Liver (tissue), 3 donors: ENCODE measurements around the gene NLGN1.

Experiments
- EGR1 ChIP-seq, 2 donors: IDR thresholded peaks; 2 replicates each; pipeline ENCODE4 v1.6.1; 2016 to 2018; ENCODE audit warnings: antibody characterized with exemption in 2 of 2, low read depth in 2 of 2
- FOXA1 ChIP-seq: IDR thresholded peaks from 2 replicates; pipeline ENCODE4 v1.6.1; 2016; ENCODE audit warnings: antibody characterized with exemption
- GABPA ChIP-seq, 2 donors: IDR thresholded peaks in 1 of 2; conservative IDR thresholded peaks in 1 of 2; 2 replicates each; pipeline ENCODE4 v1.6.1; 2016; ENCODE audit warnings: antibody characterized with exemption in 2 of 2, mild to moderate bottlenecking in 1 of 2, moderate library complexity in 1 of 2
- HNF4G ChIP-seq: IDR thresholded peaks from 2 replicates; pipeline ENCODE4 v1.6.1; 2016; ENCODE audit warnings: antibody characterized with exemption
- JUND ChIP-seq, 2 donors: IDR thresholded peaks; 2 replicates each; pipeline ENCODE4 v1.6.1; 2016; ENCODE audit warnings: antibody characterized with exemption in 2 of 2
- NR2F2 ChIP-seq: IDR thresholded peaks from 2 replicates; pipeline ENCODE4 v1.6.1; 2016; ENCODE audit warnings: antibody characterized with exemption
- RAD21 ChIP-seq, 2 donors: IDR thresholded peaks; 2 replicates each; pipeline ENCODE4 v1.6.1; 2016; ENCODE audit warnings: antibody characterized with exemption in 2 of 2, mild to moderate bottlenecking in 2 of 2
- SP1 ChIP-seq: IDR thresholded peaks from 2 replicates; pipeline ENCODE4 v1.6.1; 2018; ENCODE audit warnings: antibody characterized with exemption, mild to moderate bottlenecking
- YY1 ChIP-seq: IDR thresholded peaks from 2 replicates; pipeline ENCODE4 v1.6.1; 2016; ENCODE audit warnings: antibody characterized with exemption, mild to moderate bottlenecking
- TF ChIP-seq, protein P1 (sequence below): fragments of 150-350 bp; IDR thresholded peaks from 2 replicates; pipeline ENCODE4 v1.5.1; 2017; ENCODE audit warnings: improper control_type of control experiment, low read depth, low read length; ENCODE audit not compliant: missing input control
- TF ChIP-seq, protein P2 (sequence below): IDR thresholded peaks from 2 replicates; pipeline ENCODE4 v1.6.1; 2016; ENCODE audit warnings: antibody characterized with exemption
- TF ChIP-seq, protein P3 (sequence below): IDR thresholded peaks from 2 replicates; pipeline ENCODE4 v1.6.1; 2016; ENCODE audit warnings: antibody characterized with exemption
- TF ChIP-seq, protein P4 (sequence below): IDR thresholded peaks from 2 replicates; pipeline ENCODE4 v1.6.1; 2016; ENCODE audit warnings: antibody characterized with exemption, mild to moderate bottlenecking
- donor health status: healthy.
- donor health status: healthy.

DNA sequence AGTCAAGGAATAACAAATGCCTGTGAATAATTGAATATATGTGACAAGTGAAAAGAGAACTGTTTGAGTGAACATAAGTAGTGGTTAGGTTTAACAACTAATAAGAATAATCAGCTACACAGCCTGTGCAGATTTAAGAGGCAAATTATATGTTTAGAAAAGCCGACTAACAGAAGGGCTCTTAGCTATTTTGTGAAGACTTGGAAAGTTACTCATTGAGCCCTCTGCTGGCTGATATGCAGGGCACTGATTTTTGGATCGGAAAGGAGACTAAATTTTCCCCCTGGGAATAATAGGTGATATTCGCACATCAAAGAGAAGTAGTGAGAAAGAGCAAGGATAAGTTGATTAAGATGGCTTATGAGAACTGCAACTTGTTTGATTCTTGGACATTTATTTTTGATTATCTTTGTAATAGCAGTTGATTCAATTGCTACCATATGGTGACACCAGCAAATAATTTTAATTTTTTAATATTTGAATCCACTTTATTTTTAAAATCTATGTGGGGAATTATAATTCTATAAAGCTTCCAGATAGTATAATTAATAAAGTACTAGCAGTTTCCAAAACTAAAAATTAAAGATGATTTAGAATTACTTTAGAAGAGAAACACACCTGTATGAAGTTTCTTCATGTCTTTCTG lies 156.2 kb downstream of the NLGN1 start:
- TF ChIP-seq, protein P1, sequence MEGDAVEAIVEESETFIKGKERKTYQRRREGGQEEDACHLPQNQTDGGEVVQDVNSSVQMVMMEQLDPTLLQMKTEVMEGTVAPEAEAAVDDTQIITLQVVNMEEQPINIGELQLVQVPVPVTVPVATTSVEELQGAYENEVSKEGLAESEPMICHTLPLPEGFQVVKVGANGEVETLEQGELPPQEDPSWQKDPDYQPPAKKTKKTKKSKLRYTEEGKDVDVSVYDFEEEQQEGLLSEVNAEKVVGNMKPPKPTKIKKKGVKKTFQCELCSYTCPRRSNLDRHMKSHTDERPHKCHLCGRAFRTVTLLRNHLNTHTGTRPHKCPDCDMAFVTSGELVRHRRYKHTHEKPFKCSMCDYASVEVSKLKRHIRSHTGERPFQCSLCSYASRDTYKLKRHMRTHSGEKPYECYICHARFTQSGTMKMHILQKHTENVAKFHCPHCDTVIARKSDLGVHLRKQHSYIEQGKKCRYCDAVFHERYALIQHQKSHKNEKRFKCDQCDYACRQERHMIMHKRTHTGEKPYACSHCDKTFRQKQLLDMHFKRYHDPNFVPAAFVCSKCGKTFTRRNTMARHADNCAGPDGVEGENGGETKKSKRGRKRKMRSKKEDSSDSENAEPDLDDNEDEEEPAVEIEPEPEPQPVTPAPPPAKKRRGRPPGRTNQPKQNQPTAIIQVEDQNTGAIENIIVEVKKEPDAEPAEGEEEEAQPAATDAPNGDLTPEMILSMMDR: peak; percentile 46
- peak; percentile 59 to 60 for TF ChIP-seq RAD21 (IDR thresholded peaks at IDR 0.05)
- TF ChIP-seq, protein P2, sequence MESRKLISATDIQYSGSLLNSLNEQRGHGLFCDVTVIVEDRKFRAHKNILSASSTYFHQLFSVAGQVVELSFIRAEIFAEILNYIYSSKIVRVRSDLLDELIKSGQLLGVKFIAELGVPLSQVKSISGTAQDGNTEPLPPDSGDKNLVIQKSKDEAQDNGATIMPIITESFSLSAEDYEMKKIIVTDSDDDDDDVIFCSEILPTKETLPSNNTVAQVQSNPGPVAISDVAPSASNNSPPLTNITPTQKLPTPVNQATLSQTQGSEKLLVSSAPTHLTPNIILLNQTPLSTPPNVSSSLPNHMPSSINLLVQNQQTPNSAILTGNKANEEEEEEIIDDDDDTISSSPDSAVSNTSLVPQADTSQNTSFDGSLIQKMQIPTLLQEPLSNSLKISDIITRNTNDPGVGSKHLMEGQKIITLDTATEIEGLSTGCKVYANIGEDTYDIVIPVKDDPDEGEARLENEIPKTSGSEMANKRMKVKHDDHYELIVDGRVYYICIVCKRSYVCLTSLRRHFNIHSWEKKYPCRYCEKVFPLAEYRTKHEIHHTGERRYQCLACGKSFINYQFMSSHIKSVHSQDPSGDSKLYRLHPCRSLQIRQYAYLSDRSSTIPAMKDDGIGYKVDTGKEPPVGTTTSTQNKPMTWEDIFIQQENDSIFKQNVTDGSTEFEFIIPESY: no peak
- no peak for TF ChIP-seq GABPA (IDR thresholded peaks at IDR 0.05 in 1 of 2, conservative IDR thresholded peaks at IDR 0.05 in 1 of 2)
- no peak for TF ChIP-seq SP1
- no peak for TF ChIP-seq YY1
- no peak for TF ChIP-seq EGR1 (IDR thresholded peaks at IDR 0.05; ENCODE audit: low read depth in 2 of 2)
- TF ChIP-seq, protein P3, sequence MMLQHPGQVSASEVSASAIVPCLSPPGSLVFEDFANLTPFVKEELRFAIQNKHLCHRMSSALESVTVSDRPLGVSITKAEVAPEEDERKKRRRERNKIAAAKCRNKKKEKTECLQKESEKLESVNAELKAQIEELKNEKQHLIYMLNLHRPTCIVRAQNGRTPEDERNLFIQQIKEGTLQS: no peak
- TF ChIP-seq FOXA1: no peak
- no peak for TF ChIP-seq NR2F2
- TF ChIP-seq JUND (IDR thresholded peaks at IDR 0.05): no peak
- TF ChIP-seq, protein P4, sequence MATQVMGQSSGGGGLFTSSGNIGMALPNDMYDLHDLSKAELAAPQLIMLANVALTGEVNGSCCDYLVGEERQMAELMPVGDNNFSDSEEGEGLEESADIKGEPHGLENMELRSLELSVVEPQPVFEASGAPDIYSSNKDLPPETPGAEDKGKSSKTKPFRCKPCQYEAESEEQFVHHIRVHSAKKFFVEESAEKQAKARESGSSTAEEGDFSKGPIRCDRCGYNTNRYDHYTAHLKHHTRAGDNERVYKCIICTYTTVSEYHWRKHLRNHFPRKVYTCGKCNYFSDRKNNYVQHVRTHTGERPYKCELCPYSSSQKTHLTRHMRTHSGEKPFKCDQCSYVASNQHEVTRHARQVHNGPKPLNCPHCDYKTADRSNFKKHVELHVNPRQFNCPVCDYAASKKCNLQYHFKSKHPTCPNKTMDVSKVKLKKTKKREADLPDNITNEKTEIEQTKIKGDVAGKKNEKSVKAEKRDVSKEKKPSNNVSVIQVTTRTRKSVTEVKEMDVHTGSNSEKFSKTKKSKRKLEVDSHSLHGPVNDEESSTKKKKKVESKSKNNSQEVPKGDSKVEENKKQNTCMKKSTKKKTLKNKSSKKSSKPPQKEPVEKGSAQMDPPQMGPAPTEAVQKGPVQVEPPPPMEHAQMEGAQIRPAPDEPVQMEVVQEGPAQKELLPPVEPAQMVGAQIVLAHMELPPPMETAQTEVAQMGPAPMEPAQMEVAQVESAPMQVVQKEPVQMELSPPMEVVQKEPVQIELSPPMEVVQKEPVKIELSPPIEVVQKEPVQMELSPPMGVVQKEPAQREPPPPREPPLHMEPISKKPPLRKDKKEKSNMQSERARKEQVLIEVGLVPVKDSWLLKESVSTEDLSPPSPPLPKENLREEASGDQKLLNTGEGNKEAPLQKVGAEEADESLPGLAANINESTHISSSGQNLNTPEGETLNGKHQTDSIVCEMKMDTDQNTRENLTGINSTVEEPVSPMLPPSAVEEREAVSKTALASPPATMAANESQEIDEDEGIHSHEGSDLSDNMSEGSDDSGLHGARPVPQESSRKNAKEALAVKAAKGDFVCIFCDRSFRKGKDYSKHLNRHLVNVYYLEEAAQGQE: no peak
- no peak for TF ChIP-seq HNF4G
